ENCODE measurements around the gene ESAM.

GRCh38 chr11:124748481-124749343 lies 13.4 kb downstream of the ESAM start:
- TF ChIP-seq, protein P1, sequence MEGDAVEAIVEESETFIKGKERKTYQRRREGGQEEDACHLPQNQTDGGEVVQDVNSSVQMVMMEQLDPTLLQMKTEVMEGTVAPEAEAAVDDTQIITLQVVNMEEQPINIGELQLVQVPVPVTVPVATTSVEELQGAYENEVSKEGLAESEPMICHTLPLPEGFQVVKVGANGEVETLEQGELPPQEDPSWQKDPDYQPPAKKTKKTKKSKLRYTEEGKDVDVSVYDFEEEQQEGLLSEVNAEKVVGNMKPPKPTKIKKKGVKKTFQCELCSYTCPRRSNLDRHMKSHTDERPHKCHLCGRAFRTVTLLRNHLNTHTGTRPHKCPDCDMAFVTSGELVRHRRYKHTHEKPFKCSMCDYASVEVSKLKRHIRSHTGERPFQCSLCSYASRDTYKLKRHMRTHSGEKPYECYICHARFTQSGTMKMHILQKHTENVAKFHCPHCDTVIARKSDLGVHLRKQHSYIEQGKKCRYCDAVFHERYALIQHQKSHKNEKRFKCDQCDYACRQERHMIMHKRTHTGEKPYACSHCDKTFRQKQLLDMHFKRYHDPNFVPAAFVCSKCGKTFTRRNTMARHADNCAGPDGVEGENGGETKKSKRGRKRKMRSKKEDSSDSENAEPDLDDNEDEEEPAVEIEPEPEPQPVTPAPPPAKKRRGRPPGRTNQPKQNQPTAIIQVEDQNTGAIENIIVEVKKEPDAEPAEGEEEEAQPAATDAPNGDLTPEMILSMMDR (IDR thresholded peaks at IDR 0.05), result no peak
- no peak for TF ChIP-seq POLR2A (IDR thresholded peaks at IDR 0.05)
